Astrocyte (in vitro differentiated cells and primary cell): Measurements from ENCODE around the gene CAPN12.

Source experiments
- EZH2 ChIP-seq: IDR thresholded peaks from 2 replicates; pipeline ENCODE4 v1.6.1; 2012; ENCODE audit warnings: mild to moderate bottlenecking, low read length, inconsistent platforms; ENCODE audit not compliant: insufficient read depth
- TF ChIP-seq, protein P1 (sequence below): IDR thresholded peaks from 2 replicates; pipeline ENCODE4 v1.5.1; 2011; ENCODE audit warnings: low read depth, mild to moderate bottlenecking, inconsistent platforms, low read length, moderate library complexity; ENCODE audit not compliant: insufficient read depth

DNA sequence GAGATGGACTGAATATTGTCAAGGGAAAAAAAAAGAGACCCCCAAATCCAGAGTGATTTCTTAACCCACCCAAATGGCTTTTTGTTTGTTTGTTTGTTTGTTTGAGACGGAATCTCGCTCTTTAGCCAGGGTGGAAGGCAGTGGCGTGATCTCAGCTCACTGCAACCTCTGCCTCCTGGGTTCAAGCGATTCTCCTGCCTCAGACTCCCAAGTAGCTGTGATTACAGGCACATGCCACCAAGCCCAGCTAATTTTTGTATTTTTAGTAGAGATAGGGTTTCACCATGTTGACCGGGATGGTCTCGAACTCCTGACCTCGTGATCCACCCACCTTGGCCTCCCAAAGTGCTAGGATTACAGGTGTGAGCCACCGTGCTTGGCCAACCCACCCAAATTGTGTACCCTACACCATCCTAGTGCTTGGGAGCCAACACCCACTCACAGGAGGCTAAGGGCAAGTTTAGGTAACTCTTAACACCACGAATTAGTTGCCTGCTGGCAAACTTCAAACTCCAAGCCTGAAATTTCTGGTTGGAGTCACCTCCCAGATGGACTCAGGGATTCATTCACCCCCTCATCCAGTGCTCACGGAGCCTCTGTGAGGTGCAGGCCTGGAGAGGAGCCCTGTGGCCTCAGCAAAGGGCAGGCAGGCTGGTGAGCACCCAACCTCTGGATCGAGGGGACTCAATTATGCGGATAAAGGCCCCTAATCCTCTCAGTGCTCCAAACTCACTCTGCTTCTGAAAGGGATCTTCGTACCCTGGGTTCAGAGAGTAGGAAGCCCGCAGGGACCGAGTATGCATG is 59.2 kb downstream of the CAPN12 start:
- TF ChIP-seq, protein P1, sequence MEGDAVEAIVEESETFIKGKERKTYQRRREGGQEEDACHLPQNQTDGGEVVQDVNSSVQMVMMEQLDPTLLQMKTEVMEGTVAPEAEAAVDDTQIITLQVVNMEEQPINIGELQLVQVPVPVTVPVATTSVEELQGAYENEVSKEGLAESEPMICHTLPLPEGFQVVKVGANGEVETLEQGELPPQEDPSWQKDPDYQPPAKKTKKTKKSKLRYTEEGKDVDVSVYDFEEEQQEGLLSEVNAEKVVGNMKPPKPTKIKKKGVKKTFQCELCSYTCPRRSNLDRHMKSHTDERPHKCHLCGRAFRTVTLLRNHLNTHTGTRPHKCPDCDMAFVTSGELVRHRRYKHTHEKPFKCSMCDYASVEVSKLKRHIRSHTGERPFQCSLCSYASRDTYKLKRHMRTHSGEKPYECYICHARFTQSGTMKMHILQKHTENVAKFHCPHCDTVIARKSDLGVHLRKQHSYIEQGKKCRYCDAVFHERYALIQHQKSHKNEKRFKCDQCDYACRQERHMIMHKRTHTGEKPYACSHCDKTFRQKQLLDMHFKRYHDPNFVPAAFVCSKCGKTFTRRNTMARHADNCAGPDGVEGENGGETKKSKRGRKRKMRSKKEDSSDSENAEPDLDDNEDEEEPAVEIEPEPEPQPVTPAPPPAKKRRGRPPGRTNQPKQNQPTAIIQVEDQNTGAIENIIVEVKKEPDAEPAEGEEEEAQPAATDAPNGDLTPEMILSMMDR = no peak
- no peak for TF ChIP-seq EZH2
